C4-2B (cell line): ENCODE data around the gene AKNA.

Experiments
- H3K27ac ChIP-seq: fragments of 450-650 bp; 2 replicates; pipeline ENCODE4 v1.5.1; 2017
- ZFX ChIP-seq: fragments of 450-650 bp; IDR thresholded peaks from 2 replicates; pipeline ENCODE4 v1.6.1; 2017
- TF ChIP-seq, protein P1 (sequence below): fragments of 450-650 bp; conservative IDR thresholded peaks from 2 replicates; pipeline ENCODE4 v1.5.1; 2017; ENCODE audit warnings: mild to moderate bottlenecking

Gene AKNA

DNA sequence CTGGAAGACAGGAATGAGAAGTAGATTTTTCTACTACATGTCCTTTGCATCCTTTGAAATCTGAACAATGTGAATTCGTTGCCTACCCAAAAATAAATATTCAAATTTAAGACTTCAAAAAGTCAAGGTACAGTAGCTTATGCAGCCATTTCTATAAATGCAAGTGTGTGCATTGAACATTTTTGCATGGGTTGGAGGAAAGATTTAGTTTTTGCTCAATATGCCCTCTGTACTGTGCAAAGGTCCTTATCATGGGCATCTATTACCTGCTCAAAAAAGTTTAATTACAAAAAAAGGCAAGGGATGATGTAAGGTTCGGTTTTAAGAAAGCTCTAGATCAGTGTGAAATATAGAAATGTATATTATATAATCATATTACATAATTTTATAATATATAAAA, 22.6 kb downstream of the AKNA start:
- TF ChIP-seq, protein P1, sequence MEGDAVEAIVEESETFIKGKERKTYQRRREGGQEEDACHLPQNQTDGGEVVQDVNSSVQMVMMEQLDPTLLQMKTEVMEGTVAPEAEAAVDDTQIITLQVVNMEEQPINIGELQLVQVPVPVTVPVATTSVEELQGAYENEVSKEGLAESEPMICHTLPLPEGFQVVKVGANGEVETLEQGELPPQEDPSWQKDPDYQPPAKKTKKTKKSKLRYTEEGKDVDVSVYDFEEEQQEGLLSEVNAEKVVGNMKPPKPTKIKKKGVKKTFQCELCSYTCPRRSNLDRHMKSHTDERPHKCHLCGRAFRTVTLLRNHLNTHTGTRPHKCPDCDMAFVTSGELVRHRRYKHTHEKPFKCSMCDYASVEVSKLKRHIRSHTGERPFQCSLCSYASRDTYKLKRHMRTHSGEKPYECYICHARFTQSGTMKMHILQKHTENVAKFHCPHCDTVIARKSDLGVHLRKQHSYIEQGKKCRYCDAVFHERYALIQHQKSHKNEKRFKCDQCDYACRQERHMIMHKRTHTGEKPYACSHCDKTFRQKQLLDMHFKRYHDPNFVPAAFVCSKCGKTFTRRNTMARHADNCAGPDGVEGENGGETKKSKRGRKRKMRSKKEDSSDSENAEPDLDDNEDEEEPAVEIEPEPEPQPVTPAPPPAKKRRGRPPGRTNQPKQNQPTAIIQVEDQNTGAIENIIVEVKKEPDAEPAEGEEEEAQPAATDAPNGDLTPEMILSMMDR, result no peak
- TF ChIP-seq ZFX, result no peak
- H3K27ac ChIP-seq, result no peak overlapping the region

DNA sequence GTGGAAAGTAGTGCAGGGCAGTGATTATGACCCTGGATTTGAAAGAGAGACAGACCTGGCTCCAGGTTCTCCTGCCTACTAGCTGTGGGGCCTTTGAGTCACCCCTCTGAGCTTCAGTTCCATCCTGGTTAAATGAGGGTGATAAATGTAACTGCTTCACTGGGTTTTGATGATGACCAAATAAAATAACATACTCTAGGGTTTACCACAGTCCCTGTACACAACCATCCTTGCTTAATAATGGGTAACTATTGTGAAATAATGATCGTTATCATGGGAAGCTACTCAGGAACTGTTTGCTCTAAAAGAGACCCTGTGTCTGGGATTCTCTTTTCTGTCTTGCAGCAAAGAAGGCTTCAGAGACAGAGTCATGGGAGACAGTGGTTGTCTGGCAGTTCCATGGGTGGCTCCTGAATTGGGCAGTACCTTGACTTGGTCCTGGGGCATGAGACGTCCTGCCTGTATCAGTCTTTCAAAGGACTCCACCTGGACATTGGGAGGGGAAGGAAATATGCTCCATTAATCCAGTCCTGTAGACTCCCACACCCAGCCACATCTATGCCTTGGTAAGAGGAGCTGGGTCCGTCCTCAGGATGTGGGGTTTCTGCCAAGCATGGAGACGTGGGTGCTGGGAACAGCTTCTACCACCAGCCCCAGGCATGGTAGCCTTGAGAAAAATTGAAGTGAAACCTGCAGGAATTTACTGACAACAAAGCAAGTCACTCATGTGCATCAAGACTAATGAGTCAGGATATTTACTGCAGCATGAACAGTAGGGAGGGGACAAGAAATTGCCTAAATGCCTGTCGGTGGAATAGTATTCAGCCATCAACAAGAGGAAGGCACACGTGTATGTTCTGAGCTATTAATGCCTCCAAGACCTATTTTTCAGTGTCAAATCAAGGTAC, 23.4 kb downstream of the AKNA start:
- TF ChIP-seq, protein P1, result no peak
- TF ChIP-seq ZFX, result no peak
- no peak overlapping the region for H3K27ac ChIP-seq

DNA sequence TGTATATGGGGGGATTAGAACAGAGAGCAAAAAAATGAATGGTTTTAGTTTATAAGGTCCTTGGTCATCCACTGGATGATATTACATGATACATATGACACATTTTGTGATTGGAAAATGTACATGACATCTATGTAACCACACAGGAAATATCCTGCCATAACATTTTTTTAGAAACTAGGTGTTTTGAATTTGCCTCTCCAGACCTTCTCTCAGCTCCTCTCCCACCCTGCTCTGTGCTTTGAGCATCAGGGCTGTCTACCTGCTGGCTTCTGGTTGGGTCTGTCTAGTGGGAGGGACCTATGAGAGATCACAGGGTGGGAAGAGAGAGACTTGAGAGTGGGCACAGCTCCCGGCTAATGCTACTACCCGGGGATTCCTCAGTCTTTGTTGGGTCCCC, 24.4 kb downstream of the AKNA start:
- no peak overlapping the region for H3K27ac ChIP-seq
- TF ChIP-seq ZFX, result no peak
- TF ChIP-seq, protein P1, result no peak

DNA sequence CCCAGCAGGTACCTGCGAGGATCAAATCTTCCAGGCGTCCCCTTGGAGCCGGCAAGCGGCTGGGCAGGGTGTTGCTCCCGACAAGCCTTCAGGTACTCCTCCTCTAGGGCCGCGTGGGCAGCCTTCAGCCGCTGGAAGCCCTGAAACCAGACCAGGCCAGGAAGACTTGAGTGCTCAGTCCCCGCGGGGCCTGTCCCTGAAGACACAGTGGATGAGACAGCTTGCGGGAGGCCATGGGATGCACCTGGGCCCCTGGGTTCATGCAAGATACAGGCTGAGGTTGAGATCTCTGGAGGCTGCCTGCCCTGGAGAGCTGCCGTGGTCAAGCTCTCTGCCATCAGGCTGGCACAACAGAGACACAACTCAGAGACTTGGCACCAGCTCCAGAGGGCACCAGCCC, 25.4 kb downstream of the AKNA start:
- H3K27ac ChIP-seq, result no peak overlapping the region
- TF ChIP-seq, protein P1, result no peak
- TF ChIP-seq ZFX, result no peak

DNA sequence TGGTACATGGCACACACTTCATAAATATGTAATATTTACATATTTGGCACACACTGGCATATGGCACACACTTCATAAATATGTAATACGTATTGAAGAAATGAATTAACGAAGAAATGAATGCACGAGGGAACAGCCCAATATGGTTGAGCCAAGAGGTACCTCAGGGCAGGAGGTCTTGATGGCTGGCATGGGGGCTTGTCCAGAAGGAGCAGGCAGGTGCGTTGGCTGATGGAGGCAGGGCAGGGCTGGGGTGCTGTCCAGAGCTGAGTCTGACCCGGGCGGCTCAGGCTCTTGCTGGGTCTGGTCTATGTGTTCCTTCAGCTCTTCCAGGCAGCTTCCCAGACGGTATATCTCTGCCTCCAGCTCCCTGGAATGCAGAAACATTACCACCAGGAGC, 26.2 kb downstream of the AKNA start:
- H3K27ac ChIP-seq, result no peak overlapping the region
- TF ChIP-seq, protein P1, result no peak
- no peak for TF ChIP-seq ZFX

DNA sequence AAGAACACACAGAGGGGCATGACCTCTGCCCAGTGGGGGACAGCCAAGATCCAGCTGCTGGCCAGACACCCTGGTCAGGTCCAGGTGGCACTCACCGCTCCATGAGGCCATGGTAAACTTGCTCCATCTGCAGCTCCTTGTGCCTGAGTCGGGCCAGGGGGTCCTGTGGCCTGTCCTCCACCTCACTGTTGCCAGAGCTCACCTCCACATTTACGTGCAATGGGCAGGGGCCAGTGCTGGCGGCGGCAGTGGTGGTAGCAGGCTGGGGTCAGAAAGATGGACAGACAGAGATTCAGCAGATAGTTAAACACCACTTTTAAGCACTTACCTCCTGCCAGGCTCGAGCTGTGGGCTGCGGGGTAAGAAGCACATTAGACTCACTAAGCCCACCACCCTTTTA, 28.0 kb downstream of the AKNA start:
- no peak for TF ChIP-seq ZFX
- TF ChIP-seq, protein P1, result no peak
- no peak overlapping the region for H3K27ac ChIP-seq

DNA sequence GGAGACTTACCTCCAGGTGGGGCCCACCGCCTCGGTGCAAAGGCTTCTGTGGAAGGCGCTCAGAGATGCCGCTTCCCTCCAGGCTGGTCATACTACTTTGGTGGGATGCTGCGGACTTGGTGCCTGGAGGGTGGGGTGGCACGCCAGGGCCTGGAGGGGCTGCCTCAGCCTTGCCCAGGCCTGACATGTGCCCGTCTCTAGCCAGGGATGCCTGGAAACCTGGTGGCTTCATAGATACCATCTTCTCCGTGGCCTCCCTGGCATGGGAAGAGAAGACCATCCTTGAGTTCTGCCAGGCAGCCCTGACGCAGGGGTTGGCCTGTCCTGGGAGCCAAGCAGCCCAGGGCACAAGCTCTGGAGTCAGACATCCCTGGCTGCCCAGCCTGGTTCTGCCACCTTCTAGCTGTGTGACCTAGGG, 29.9 kb downstream of the AKNA start:
- TF ChIP-seq, protein P1, result no peak
- no peak for TF ChIP-seq ZFX
- no peak overlapping the region for H3K27ac ChIP-seq
